Activated naive CD8-positive, alpha-beta T cell treated with anti-CD3 and anti-CD28 coated beads, Interleukin-2, amount 50 U/mL, for 24 hours (primary cell): ENCODE data around the gene CDK1.

Experiments used
- ATAC-seq: fragments of 150-1000 bp; cut with Tn5 transposase; one replicate; pipeline ENCODE4 v1.10.0; 2021
- DNase-seq: peaks from one replicate; pipeline ENCODE4 v3.0.0; 2021
- H3K27ac Mint-ChIP-seq: one replicate; pipeline ENCODE4 v1.8.0; 2021; ENCODE audit warnings: mild to moderate bottlenecking, mixed read lengths
- H3K27me3 Mint-ChIP-seq: one replicate; pipeline ENCODE4 v1.8.0; 2021; ENCODE audit warnings: mixed read lengths
- H3K36me3 Mint-ChIP-seq: one replicate; pipeline ENCODE4 v1.8.0; 2021; ENCODE audit warnings: low read depth, mixed read lengths
- H3K4me1 Mint-ChIP-seq: one replicate; pipeline ENCODE4 v1.8.0; 2021; ENCODE audit warnings: mixed read lengths
- H3K4me3 Mint-ChIP-seq: one replicate; pipeline ENCODE4 v1.8.0; 2021; ENCODE audit warnings: mild to moderate bottlenecking, moderate library complexity, mixed read lengths
- H3K9me3 Mint-ChIP-seq: one replicate; pipeline ENCODE4 v1.8.0; 2021; ENCODE audit warnings: mixed read lengths

The CDK1 gene

DNA sequence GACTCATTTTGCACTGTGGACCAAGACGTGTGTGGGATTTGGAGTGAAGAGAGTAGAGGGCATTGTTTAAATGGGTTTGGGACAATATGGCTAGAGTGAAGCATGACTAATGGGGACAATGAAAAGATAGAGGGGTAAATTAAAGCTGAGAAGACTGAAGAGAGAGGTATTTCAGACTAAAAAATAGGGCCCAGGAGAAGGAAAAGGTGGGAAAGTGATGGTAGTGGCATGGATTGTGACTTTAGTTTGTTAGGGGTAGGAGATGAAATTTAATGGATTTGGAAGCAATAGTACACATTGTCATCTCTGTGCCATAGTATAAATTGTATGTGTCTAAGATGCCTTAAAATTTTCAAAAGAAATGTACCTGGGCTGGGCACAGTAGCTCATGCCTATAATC is 18.2 kb downstream of the CDK1 start:
- H3K36me3 Mint-ChIP-seq = peaks cover 63% of the 10 kb centered on the region
- no peaks in the 10 kb centered on the region for H3K9me3 Mint-ChIP-seq
- no peak overlapping the region for H3K27ac Mint-ChIP-seq
- ATAC-seq (no peak), DNase-seq (no peak)
- no peaks in the 10 kb centered on the region for H3K4me1 Mint-ChIP-seq
- no peak overlapping the region for H3K4me3 Mint-ChIP-seq
- no peaks in the 10 kb centered on the region for H3K27me3 Mint-ChIP-seq

- ATAC-seq (no peak), DNase-seq (no peak)
- Mint-ChIP-seq H3K36me3 (peaks cover 58% of the 10 kb centered on the region), H3K9me3 (no peaks in the 10 kb centered on the region), H3K4me3 (no peak overlapping the region), H3K27ac (no peak overlapping the region), H3K27me3 (no peaks in the 10 kb centered on the region), H3K4me1 (no peaks in the 10 kb centered on the region)
Measured at GRCh38 chr10:60797200-60797599, 18.9 kb downstream of the CDK1 start.

- no peak for ATAC-seq
- no peaks in the 10 kb centered on the region for H3K27me3 Mint-ChIP-seq
Measured at GRCh38 chr10:60798031-60798430, 19.8 kb downstream of the CDK1 start.

DNA sequence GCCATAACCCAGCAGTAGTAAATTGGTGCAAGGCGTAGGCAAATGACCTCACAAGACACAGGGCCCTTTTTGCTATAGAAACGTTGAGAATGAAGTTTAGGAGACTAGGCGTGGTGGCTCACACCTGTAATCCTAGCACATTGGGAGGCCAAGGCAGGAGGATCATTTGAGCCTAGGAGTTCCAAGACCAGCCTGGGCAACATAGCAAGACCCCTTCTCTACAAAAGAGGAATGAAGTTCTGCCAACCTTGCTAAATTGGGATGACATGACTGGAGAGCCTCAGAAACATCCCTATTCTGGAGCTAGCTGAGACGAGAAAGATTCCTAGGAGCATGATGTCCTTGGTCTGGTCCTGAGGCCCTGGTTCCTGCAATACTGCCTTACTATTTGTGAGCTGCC is 20.6 kb downstream of the CDK1 start:
- ATAC-seq (no peak), DNase-seq (no peak)
- Mint-ChIP-seq H3K4me3 (no peak overlapping the region), H3K27me3 (no peaks in the 10 kb centered on the region), H3K36me3 (peaks cover 42% of the 10 kb centered on the region), H3K27ac (no peak overlapping the region), H3K4me1 (no peaks in the 10 kb centered on the region), H3K9me3 (no peaks in the 10 kb centered on the region)

More at GRCh38 chr10:60798031-60798430, 19.8 kb downstream of the CDK1 start:
- Mint-ChIP-seq H3K36me3 (peaks cover 50% of the 10 kb centered on the region), H3K4me1 (no peaks in the 10 kb centered on the region), H3K9me3 (no peaks in the 10 kb centered on the region), H3K4me3 (no peak overlapping the region), H3K27ac (no peak overlapping the region)
- DNase-seq = no peak

DNA sequence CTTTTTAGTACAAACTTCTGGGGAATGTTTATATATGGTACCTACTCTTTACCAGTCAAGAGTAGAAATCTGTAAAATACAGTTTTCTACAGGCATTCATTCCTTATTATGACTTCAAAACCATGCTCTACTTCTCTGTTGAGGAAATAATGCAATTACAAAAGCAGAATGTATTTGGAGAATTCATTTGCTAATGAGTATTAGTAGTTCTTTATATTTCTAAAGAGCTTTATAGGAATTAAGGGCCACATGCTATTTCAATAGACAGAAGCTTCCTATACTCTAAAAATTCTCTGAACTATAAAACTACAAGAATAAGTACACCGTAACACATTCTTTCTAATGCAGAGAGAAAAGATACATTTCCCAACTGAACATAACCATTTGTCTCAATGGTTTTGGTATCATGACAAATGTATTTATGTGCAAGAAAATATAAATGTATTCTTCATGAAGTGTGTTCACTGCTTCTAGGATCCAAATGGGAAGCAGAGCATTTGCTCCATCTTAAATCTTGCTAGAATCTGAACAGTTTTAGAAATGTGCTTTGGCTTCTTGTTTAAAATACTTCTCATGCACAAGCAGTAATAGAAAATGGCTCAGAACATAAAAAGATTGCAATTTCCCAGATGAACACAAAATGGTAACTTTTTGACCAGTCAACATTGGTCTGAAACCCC is 21.8 kb downstream of the CDK1 start:
- no peaks in the 10 kb centered on the region for H3K27me3 Mint-ChIP-seq
- no peak for DNase-seq
- H3K4me3 Mint-ChIP-seq = no peak overlapping the region
- H3K36me3 Mint-ChIP-seq = peaks cover 31% of the 10 kb centered on the region
- no peaks in the 10 kb centered on the region for H3K4me1 Mint-ChIP-seq
- H3K27ac Mint-ChIP-seq = no peak overlapping the region
- ATAC-seq = no peak
- no peaks in the 10 kb centered on the region for H3K9me3 Mint-ChIP-seq

GRCh38 chr10:60800918-60801317 is 22.6 kb downstream of the CDK1 start:
- no peaks in the 10 kb centered on the region for H3K27me3 Mint-ChIP-seq
- no peaks in the 10 kb centered on the region for H3K9me3 Mint-ChIP-seq
- no peak overlapping the region for H3K27ac Mint-ChIP-seq
- peaks cover 25% of the 10 kb centered on the region for H3K36me3 Mint-ChIP-seq
- no peak overlapping the region for H3K4me3 Mint-ChIP-seq
- DNase-seq = no peak
- ATAC-seq = no peak
- no peaks in the 10 kb centered on the region for H3K4me1 Mint-ChIP-seq

GRCh38 chr10:60801522-60801921 is 23.2 kb downstream of the CDK1 start:
- Mint-ChIP-seq H3K27me3 (no peaks in the 10 kb centered on the region), H3K36me3 (peaks cover 20% of the 10 kb centered on the region), H3K27ac (no peak overlapping the region), H3K9me3 (no peaks in the 10 kb centered on the region), H3K4me1 (no peaks in the 10 kb centered on the region), H3K4me3 (no peak overlapping the region)
- DNase-seq (no peak), ATAC-seq (no peak)

GRCh38 chr10:60803433-60803832 is 25.2 kb downstream of the CDK1 start:
- no peak for DNase-seq
- Mint-ChIP-seq H3K9me3 (no peaks in the 10 kb centered on the region), H3K4me1 (no peaks in the 10 kb centered on the region), H3K27me3 (no peaks in the 10 kb centered on the region), H3K27ac (no peak overlapping the region), H3K4me3 (no peak overlapping the region), H3K36me3 (peaks cover 8% of the 10 kb centered on the region)
- no peak for ATAC-seq

DNA sequence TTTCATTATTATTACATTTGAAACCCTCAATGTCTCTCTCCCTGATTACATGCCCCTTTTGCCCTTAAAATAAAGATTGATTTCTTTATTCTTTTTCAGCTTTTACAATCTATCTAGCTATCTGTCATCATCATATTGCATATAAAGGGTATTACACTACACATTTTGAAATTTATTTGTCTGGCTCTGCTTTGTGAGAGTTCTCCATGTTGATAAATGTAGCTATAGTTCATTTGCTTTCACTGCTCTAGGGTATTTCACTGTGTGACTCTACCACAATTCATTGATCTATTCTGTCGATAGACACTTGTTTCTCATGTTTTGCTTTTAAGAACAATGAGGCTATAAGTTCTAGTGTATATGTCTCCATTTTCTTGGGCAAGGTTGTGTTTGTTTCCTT is 25.6 kb downstream of the CDK1 start:
- no peak overlapping the region for H3K27ac Mint-ChIP-seq
- no peaks in the 10 kb centered on the region for H3K27me3 Mint-ChIP-seq
- no peaks in the 10 kb centered on the region for H3K4me1 Mint-ChIP-seq
- DNase-seq (no peak), ATAC-seq (no peak)
- peaks cover 4% of the 10 kb centered on the region for H3K36me3 Mint-ChIP-seq
- H3K4me3 Mint-ChIP-seq = no peak overlapping the region
- no peaks in the 10 kb centered on the region for H3K9me3 Mint-ChIP-seq

DNA sequence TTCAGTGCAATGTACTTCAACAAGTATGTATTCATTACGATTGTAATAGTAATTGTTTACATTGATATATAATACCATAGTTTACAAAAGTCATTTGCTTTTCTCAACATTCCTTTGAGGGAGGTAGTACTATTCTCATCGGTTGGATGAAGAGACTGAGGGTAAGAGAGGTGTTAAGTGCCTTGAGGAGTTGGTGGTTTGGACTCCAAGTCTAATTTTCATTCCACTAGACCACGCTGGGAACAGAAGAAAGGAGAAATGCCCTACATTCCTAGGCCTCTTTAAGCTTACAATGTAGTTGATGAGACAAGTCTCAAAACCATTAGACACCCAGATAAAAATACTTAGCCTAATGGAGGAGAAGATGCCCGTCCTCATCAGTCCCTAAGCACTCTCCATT is 28.6 kb downstream of the CDK1 start:
- Mint-ChIP-seq H3K9me3 (no peaks in the 10 kb centered on the region), H3K36me3 (no peaks in the 10 kb centered on the region), H3K4me3 (no peak overlapping the region), H3K27ac (no peak overlapping the region), H3K4me1 (no peaks in the 10 kb centered on the region), H3K27me3 (no peaks in the 10 kb centered on the region)
- DNase-seq (no peak), ATAC-seq (no peak)

GRCh38 chr10:60807499-60807898 is 29.2 kb downstream of the CDK1 start:
- H3K9me3 Mint-ChIP-seq = no peaks in the 10 kb centered on the region
- DNase-seq = no peak
- no peak for ATAC-seq
- H3K4me3 Mint-ChIP-seq = no peak overlapping the region
- H3K27me3 Mint-ChIP-seq = no peaks in the 10 kb centered on the region
- H3K27ac Mint-ChIP-seq = no peak overlapping the region
- H3K4me1 Mint-ChIP-seq = no peaks in the 10 kb centered on the region
- no peaks in the 10 kb centered on the region for H3K36me3 Mint-ChIP-seq

DNA sequence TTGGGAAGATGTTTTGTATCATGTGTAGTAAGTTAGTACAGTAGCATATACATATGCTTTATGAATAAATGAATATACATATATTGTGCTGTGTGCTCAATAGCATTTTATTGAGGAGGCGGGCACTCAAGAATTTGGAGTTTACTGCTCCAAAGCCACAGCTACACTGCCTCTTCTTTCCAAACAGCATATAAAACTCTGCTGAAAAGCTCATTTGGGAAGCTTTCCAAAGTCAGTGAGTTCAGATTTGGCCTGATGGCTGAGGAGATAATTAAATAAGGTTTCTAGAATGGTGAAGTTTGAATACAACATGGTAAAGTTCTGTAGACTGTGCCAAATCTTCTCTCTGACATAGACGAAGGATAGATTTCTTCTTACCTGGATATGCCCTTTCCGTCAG is 29.8 kb downstream of the CDK1 start:
- H3K4me3 Mint-ChIP-seq = no peak overlapping the region
- H3K4me1 Mint-ChIP-seq = no peaks in the 10 kb centered on the region
- ATAC-seq (no peak), DNase-seq (no peak)
- H3K36me3 Mint-ChIP-seq = no peaks in the 10 kb centered on the region
- H3K9me3 Mint-ChIP-seq = no peaks in the 10 kb centered on the region
- no peaks in the 10 kb centered on the region for H3K27me3 Mint-ChIP-seq
- H3K27ac Mint-ChIP-seq = no peak overlapping the region

- ATAC-seq = no peak
- Mint-ChIP-seq H3K4me3 (no peak overlapping the region), H3K27me3 (no peaks in the 10 kb centered on the region), H3K4me1 (no peaks in the 10 kb centered on the region), H3K36me3 (no peaks in the 10 kb centered on the region), H3K27ac (no peak overlapping the region), H3K9me3 (no peaks in the 10 kb centered on the region)
- no peak for DNase-seq
Measured at GRCh38 chr10:60809157-60809556, 30.9 kb downstream of the CDK1 start.

GRCh38 chr10:60810437-60811182 is 32.3 kb downstream of the CDK1 start:
- Mint-ChIP-seq H3K27ac (no peak overlapping the region), H3K27me3 (no peaks in the 10 kb centered on the region), H3K9me3 (no peaks in the 10 kb centered on the region), H3K36me3 (no peaks in the 10 kb centered on the region), H3K4me1 (no peaks in the 10 kb centered on the region), H3K4me3 (no peak overlapping the region)
- DNase-seq (no peak), ATAC-seq (no peak)

- Mint-ChIP-seq H3K4me1 (peaks cover 3% of the 10 kb centered on the region), H3K4me3 (no peak overlapping the region), H3K9me3 (no peaks in the 10 kb centered on the region), H3K27me3 (no peaks in the 10 kb centered on the region), H3K36me3 (no peaks in the 10 kb centered on the region), H3K27ac (no peak overlapping the region)
- DNase-seq (no peak), ATAC-seq (peak; percentile 72)
Measured at GRCh38 chr10:60816628-60817397, 38.5 kb downstream of the CDK1 start.
